ENCODE data around the gene LRRC49. TPM values are rescaled to one million over a fixed set of nuclear protein-coding genes. Genes with fewer than 3 reads are reported as not detected.

LRRC49 gene
- total and polyA plus RNA-seq, 12 donors = 9.7 to 149 (median 67.3) TPM

- peaks cover 0 to 51% (median 0%) of the 10 kb centered on the region in 7 donors for H3K27me3 ChIP-seq
- H3K4me1 ChIP-seq = peaks cover 0 to 54% (median 32%) of the 10 kb centered on the region in 9 donors
- 23 to 29% methylated on average over 11 of the region's 11 CpGs for WGBS, 2 donors
- intact Hi-C loops (cut with DNase I) = no loop called here
- H3K36me3 ChIP-seq = peaks cover 0 to 32% (median 10%) of the 10 kb centered on the region in 9 donors
- DNase-seq = no peak
- ATAC-seq = peak in 6 of 8 donors; percentile 14 to 76 (median 32)
- H3K9me3 ChIP-seq = no peaks in the 10 kb centered on the region
- peak overlapping the region; percentile 86 to 97 (median 95) for H3K27ac ChIP-seq
- peak overlapping the region; percentile 66 to 89 (median 82) for H3K4me3 ChIP-seq
- no peak for TF ChIP-seq CTCF (IDR thresholded peaks at IDR 0.05)
Measured at GRCh38 chr15:70852501-70853317, 39.9 kb upstream of the LRRC49 start.

DNA sequence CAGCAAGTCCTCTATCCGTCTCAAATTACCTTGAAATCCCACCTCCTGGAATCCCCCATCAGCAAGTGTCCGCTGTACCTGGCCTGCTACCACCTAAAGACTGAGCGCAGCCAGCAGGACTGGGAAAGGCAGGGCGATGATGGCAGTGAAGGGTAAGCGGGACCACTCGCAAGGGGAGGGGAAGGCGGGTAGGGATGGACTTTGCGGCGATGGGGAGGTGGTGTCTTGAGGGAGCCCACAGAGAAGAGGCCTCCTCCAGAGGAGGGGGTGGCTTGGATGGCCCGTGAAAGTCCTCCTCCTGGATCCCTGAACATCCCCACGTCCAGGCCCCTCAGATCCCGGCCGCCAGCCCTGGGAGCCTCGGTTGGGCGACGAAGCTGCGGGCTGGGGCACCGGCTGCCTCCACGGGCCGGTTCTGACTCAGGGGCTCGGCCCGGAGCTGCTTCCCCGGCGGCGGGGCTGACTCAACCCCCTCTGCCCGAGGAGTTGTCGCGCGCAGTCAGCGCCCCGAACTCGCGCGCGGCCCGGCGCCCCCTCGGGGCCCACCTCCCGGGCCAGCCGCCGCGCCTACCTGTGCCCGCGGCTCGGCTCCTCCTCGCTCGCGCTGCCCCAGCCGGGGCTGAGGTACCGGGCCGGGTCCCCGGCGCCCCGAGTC, 39.2 kb upstream of the LRRC49 start:
- DNase-seq = peak in 1 of 2 donors; percentile 39
- Histone ChIP-seq H3K9me3 (no peaks in the 10 kb centered on the region), H3K4me3 (peak overlapping the region; percentile 66 to 89 (median 82)), H3K27ac (peak overlapping the region; percentile 86 to 97 (median 95)), H3K36me3 (peaks cover 0 to 30% (median 10%) of the 10 kb centered on the region in 9 donors), H3K4me1 (peaks cover 0 to 61% (median 32%) of the 10 kb centered on the region in 9 donors), H3K27me3 (peaks cover 0 to 51% (median 0%) of the 10 kb centered on the region in 7 donors)
- WGBS, 2 donors = 1 to 2% methylated on average over 53 to 54 of the region's 54 CpGs
- TF ChIP-seq CTCF (IDR thresholded peaks at IDR 0.05) = no peak
- intact Hi-C loops (cut with DNase I) = no loop called here
- peak; percentile 22 to 56 (median 33) for ATAC-seq

DNA sequence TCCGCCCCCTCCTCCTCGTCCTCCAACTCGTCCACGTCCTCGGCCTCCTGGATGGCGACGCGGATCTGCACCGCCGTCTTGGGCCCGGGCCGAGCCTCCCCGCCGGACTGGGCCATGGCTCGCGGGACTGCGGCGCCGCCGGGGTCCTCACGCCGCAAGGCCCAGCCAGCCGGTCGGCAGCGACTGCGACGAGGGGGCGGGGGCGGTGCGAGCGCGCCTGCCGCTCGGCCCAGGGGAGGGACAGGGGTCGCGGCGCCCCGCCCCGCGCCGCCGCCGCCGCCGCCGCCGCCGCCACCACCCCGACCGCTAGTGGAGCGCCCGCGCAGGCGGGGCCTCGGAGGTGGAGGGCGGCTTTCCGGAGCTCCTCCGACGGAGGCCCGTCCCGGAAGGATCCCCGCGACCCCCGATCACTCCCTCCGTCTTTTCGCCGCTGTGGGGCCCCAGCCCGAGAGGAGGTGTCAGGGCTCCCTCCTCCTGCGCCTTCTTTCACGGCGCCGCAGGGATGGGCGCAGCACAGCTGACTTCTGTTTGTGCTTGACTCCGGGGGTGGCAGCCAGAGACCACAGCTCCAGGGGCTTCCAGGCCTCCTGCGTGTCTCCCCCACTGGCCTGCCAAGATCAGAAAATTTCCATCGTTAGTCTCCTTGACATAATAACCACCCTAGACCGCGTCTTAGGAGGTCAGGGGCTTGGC, 38.5 kb upstream of the LRRC49 start, which contains the start of gene LARP6:
LARP6 (minus strand) TSS at position 185 of the 693 bp plus-strand sequence; CDS start at position 116, 69 bp downstream.
- Histone ChIP-seq H3K9me3 (no peaks in the 10 kb centered on the region), H3K4me3 (peak within 1 kb of the TSS; percentile 66 to 89 (median 82)), H3K4me1 (peaks cover 0 to 61% (median 32%) of the 10 kb centered on the region in 9 donors), H3K27ac (peak within 1 kb of the TSS; percentile 86 to 97 (median 95)), H3K27me3 (peaks cover 0 to 51% (median 0%) of the 10 kb centered on the region in 7 donors), H3K36me3 (peaks cover 0 to 24% (median 10%) of the 10 kb centered on the region in 9 donors)
- peak; percentile 62 to 78 for DNase-seq
- ATAC-seq = peak; percentile 60 to 86 (median 68)
- WGBS, 2 donors = 1% methylated on average over 46 to 78 of the region's 78 CpGs
- intact Hi-C loops (cut with DNase I) = no loop called here
- TF ChIP-seq CTCF (IDR thresholded peaks at IDR 0.05) = no peak

DNA sequence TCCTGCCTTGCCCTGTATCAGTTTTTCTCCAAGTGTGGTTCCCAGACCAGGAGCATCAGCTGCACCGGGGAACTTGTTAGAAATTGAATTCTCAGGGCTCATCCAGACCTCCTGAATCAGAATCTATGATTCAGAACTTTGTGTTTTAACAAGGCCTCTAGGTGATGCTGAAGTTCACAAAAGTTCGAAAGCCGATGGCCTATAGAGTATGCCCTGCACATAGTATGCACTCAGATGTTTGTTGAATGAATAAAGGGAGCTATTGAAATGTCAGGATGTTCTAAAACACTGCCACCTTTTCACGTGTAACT, 38.0 kb upstream of the LRRC49 start:
- H3K36me3 ChIP-seq = peaks cover 0 to 21% (median 10%) of the 10 kb centered on the region in 9 donors
- H3K27me3 ChIP-seq = peaks cover 0 to 51% (median 0%) of the 10 kb centered on the region in 7 donors
- peak in 5 of 9 donors; percentile 16 to 40 (median 35) for TF ChIP-seq CTCF (IDR thresholded peaks at IDR 0.05)
- H3K27ac ChIP-seq = peak overlapping the region; percentile 86 to 97 (median 95)
- peaks cover 0 to 61% (median 32%) of the 10 kb centered on the region in 9 donors for H3K4me1 ChIP-seq
- DNase-seq (no peak), ATAC-seq (peak in 7 of 8 donors; percentile 1 to 22 (median 13))
- H3K9me3 ChIP-seq = no peaks in the 10 kb centered on the region
- intact Hi-C loops (cut with DNase I) = no loop called here
- peak overlapping the region; percentile 50 to 89 (median 82) for H3K4me3 ChIP-seq
- WGBS, 2 donors = 49 to 50% methylated on average over 4 of the region's 4 CpGs
